PC-3 (cell line): ENCODE data around the gene LMO2.

Source experiments
- EZH2 ChIP-seq: fragments of 300-600 bp; sonication (generic); IDR thresholded peaks from one replicate; pipeline ENCODE4 v1.6.1; 2017; ENCODE audit warnings: antibody characterized with exemption, mild to moderate bottlenecking, low read length; ENCODE audit not compliant: unreplicated experiment
- TF ChIP-seq, protein P1 (sequence below): fragments of 300-600 bp; sonication (generic); conservative IDR thresholded peaks from 2 replicates; pipeline ENCODE4 v1.5.1; 2017; ENCODE audit warnings: antibody characterized with exemption, low read depth, mild to moderate bottlenecking, low read length

DNA sequence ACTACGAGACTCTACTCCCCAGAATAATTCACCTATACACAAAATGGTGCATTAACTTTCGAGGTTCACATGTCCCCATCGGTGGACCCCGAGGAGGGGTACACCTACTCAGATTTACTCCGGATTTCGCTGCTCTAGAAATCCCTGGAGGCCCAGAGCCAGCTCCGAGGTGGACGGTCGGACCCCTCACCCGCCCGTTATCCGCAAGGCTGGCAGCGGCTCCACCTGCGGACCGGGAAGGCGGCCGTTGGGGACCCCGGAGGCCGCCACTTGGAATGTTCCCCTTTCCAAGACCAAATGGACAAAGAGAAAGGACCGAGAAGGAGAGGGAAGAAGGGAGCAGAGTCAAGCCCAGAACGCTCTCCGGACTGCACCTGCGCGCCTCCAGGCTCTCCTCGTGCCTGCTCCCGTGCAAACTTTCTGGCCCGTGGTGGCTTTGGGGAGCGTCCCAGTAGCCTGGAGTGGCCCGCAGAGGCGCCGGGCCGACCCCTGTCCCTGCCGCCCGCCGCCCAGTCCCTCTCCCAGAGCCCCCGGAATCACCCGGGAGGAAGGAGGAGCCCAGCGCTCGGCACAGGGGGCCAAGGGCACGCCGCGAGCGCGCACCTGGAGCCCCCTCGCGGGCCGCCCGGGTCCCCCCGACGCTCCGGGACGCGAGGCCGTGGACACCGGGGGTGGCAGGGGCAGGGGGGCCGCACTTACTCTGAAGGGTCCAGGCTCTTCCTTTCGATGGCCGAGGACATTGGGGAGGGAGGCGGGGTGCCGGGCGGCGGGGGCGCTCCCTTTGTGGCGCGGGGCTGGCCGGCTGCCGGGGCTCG is 23.0 kb downstream of the LMO2 start:
- TF ChIP-seq, protein P1, sequence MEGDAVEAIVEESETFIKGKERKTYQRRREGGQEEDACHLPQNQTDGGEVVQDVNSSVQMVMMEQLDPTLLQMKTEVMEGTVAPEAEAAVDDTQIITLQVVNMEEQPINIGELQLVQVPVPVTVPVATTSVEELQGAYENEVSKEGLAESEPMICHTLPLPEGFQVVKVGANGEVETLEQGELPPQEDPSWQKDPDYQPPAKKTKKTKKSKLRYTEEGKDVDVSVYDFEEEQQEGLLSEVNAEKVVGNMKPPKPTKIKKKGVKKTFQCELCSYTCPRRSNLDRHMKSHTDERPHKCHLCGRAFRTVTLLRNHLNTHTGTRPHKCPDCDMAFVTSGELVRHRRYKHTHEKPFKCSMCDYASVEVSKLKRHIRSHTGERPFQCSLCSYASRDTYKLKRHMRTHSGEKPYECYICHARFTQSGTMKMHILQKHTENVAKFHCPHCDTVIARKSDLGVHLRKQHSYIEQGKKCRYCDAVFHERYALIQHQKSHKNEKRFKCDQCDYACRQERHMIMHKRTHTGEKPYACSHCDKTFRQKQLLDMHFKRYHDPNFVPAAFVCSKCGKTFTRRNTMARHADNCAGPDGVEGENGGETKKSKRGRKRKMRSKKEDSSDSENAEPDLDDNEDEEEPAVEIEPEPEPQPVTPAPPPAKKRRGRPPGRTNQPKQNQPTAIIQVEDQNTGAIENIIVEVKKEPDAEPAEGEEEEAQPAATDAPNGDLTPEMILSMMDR, result no peak
- TF ChIP-seq EZH2, result no peak
